ENCODE data around the gene ROR2.

Gene ROR2

GRCh38 chr9:91899219-91899563, 50.8 kb downstream of the ROR2 start:
- DNase-seq, result no peak

- no peak for DNase-seq
Measured at GRCh38 chr9:91898451-91899218, 51.4 kb downstream of the ROR2 start.

- no peak for DNase-seq
Measured at GRCh38 chr9:91897201-91897600, 52.8 kb downstream of the ROR2 start.

GRCh38 chr9:91896513-91897121, 53.4 kb downstream of the ROR2 start:
- no peak for DNase-seq

- no peak for DNase-seq
Measured at GRCh38 chr9:91896097-91896496, 53.9 kb downstream of the ROR2 start.

- no peak for DNase-seq
Measured at GRCh38 chr9:91894536-91894935, 55.5 kb downstream of the ROR2 start.

- no peak for DNase-seq
Measured at GRCh38 chr9:91894023-91894422, 56.0 kb downstream of the ROR2 start.

GRCh38 chr9:91891915-91892314, 58.1 kb downstream of the ROR2 start:
- DNase-seq, result no peak

GRCh38 chr9:91890662-91891061, 59.4 kb downstream of the ROR2 start:
- DNase-seq, result no peak

- DNase-seq, result no peak
Measured at GRCh38 chr9:91889161-91889911, 60.7 kb downstream of the ROR2 start.

GRCh38 chr9:91886414-91887076, 63.5 kb downstream of the ROR2 start:
- DNase-seq, result no peak

GRCh38 chr9:91885746-91886413, 64.1 kb downstream of the ROR2 start:
- DNase-seq, result no peak

GRCh38 chr9:91884696-91885687, 65.0 kb downstream of the ROR2 start:
- no peak for DNase-seq

- no peak for DNase-seq
Measured at GRCh38 chr9:91884153-91884552, 65.9 kb downstream of the ROR2 start.

GRCh38 chr9:91883503-91883902, 66.5 kb downstream of the ROR2 start:
- no peak for DNase-seq

GRCh38 chr9:91882627-91883026, 67.4 kb downstream of the ROR2 start:
- DNase-seq, result no peak

GRCh38 chr9:91880378-91880972, 69.6 kb downstream of the ROR2 start:
- no peak for DNase-seq

GRCh38 chr9:91879231-91879630, 70.8 kb downstream of the ROR2 start:
- no peak for DNase-seq

GRCh38 chr9:91873637-91874051, 76.4 kb downstream of the ROR2 start:
- no peak for DNase-seq

- no peak for DNase-seq
Measured at GRCh38 chr9:91868732-91869391, 81.2 kb downstream of the ROR2 start.

- no peak for DNase-seq
Measured at GRCh38 chr9:91867740-91868139, 82.3 kb downstream of the ROR2 start.

Data from left hindlimb (tissue), 1 donor.